GM12801 (cell line): ENCODE results near the gene GPR156.

Source experiments
- CTCF ChIP-seq: IDR thresholded peaks from one replicate; pipeline ENCODE4 v1.5.1; 2011; ENCODE audit warnings: control low read depth; ENCODE audit not compliant: insufficient read length; ENCODE audit errors: extremely low read depth

The GPR156 gene

GRCh38 chr3:120284747-120285507, at the start of gene GPR156:
Gene GPR156 (minus strand): TSS chr3:120285222. CDS start chr3:120244098, 41,124 bp downstream.
- TF ChIP-seq CTCF = no peak

GRCh38 chr3:120332646-120333045, 47.6 kb upstream of the GPR156 start:
- no peak for TF ChIP-seq CTCF

- no peak for TF ChIP-seq CTCF
Observed at GRCh38 chr3:120331076-120331475, 46.1 kb upstream of the GPR156 start.

GRCh38 chr3:120326784-120327183, 41.8 kb upstream of the GPR156 start:
- TF ChIP-seq CTCF = no peak

- no peak for TF ChIP-seq CTCF
Observed at GRCh38 chr3:120324190-120324589, 39.2 kb upstream of the GPR156 start.

- TF ChIP-seq CTCF = no peak
Observed at GRCh38 chr3:120311863-120312794, 27.1 kb upstream of the GPR156 start.

- TF ChIP-seq CTCF = no peak
Observed at GRCh38 chr3:120306519-120307455, 21.8 kb upstream of the GPR156 start.
